Amniotic epithelial cell (primary cell): Measurements from ENCODE around the gene C1GALT1.

Experiments
- DNase-seq: peaks from one replicate; pipeline ENCODE4 v3.0.0-alpha.2; 2010; ENCODE audit warnings: low read depth

Gene C1GALT1

DNA sequence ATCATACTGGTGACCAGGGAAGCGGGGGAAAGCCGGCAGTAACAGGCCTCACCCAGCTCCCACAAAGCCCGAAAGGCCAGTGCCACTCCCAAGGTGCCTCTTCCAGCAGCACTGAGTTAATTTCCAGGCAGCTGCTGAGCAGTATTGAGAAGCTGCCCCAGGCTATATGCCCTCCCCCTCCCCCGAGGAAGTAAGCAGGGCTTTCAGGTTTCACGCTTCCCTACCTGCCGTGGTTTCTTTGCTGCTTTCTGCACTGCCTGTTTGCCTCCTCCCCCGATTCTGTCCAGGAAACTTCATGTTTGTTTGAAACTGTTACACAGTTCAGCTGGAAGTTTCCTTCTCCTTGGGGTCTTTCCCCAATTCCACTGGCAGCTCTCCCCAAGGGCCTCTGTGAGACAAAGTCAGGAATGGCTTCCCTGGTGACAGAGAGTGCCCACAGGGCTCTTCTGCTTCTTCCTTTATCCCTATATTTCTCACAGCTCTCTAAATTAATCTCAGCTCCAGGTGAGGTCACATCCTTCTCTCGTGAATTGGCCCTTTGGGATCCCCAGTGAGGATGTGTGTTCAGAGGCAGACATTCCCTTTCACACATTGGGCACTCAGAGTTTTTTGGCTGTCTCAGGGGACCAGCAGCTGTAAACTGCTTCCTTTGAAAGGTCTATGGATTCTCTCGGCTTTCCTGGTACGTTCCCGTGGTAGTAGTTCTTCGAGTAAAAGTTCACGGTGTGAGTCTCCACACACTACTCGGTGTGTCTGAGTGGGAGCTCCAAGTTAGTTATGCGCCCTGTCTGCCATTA, 19.4 kb downstream of the C1GALT1 start:
- no peak for DNase-seq

GRCh38 chr7:7202375-7202720, 20.0 kb downstream of the C1GALT1 start:
- no peak for DNase-seq

DNA sequence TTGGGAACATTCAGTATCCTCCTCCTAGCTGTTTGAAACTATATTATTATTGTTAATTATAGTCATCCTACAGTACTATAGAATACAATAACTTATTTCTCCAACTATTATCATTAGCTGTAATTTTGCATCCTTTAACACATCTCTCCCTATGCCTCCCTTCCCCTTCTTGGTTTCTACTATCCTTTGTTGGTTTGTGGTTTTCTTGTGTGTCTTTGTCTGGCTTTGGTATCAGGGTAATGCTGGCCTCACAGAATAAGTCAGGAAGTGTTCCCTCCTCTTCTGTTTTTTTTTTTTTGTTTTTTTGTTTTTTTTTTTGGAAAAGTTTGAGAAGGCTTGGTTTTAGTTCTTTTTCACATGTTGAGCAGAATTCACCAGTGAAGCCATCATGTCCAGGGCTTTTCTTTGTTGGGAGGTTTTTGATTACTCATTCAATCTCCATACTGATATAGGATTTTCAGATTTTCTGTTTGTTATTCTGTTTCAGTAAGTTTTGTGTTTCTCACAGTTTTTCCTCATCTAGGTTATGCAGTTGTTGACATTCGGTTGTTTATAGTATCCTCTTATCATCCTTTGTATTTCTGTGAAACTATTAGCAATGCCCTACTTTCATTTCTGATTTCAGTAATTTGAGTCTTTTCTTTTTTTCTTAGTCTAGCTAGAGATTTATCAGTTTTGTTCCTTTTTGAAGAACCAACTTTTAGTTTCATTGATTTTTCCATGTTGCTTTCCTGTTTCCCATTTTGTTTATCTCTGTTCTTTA, 21.6 kb downstream of the C1GALT1 start:
- peak; percentile 9 for DNase-seq

DNA sequence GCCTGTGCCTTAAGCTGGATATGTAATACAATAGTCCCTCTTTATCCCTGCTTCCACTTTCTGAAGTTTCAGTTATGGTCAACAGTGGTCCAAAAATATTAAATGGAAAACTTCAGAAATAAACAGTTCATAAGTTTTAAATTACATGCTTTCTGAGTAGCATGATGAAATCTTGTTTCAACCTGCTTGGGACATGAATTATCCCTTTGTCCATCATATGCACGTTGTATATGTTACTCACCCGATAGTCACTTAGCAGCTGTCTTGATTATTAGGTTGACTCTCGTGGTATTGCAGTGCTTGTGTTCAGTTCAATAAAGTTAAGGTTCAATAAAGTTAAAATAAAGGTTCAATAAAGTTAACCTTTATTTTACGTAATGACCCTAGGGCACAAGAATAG, 25.5 kb downstream of the C1GALT1 start:
- no peak for DNase-seq

DNA sequence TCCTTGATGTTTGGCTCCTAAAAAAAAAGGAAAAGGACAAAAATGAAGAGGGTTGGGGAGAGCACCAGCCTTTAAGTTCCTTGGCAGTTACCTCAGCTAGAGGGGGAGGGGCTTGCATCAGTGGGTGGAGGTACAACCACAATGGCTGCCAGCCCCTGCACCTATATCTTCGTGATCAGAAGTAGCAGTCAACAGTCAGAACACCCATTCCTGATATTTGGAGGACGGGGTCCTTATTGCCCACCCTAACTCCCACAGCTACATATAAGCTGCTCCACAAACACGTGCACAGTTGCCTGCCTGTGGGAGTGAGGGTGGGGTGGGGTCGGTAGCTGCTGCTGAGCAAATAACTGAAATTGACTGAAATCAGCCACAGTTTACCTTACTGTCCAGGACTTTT, 26.2 kb downstream of the C1GALT1 start:
- DNase-seq = no peak

GRCh38 chr7:7209412-7210050, 27.2 kb downstream of the C1GALT1 start:
- DNase-seq = no peak

DNA sequence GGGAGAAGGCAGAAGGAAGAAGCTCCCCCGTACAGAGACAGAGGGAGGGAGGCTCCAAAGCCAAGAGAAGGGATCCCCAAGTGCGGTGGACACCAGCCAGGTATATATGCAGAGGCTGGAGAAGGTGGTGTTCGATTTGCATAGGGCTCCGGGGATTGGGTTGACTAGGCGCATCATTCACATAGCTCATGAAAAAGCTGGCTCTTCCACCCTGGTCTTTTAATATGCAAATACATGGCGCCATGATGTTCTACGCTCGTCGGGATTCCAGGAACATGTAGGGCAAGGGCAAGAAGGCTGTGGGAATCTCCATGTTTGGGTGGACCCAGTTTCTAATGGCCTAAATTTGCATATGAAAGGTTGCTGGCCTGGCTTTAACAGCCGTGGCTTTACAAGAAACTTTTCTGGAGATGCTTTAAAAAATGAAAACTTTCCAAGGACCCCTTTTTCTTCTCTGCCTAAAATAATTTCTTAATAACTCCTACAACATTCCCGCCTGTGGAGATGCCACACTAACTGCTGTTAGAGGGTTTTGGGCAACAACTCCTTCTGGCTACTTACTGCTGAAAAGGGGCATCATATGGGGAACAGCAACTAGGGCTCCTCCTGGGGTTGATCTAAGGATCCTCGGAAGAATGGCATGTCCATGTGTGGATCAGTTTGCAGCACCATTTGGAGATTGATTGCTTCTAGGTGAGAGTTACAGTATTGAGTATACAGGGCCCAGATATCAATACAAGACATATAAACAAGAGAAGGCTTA, 28.3 kb downstream of the C1GALT1 start:
- DNase-seq = no peak

DNA sequence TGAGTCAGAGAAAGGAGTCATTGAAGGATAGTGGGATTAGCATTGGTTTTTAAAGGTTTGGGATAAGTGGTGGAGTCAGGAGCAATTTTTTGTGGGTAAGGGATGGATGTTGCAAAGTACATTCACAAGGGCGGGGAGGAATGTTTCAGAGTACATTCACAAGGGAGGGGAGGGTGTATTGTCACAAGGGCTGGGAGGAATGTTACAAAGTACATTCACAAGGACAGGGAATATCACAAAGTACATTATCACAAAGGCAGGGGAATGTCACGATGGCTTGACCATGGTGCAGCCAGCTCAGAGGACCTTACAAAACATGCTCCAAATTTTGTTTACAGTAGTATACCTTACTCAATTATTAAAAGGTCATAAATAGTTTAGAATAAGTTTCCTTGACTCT, 30.3 kb downstream of the C1GALT1 start:
- peak; percentile 69 for DNase-seq

- DNase-seq = no peak
These were observed 32.3 kb downstream of the C1GALT1 start for GRCh38 chr7:7214398-7215347.

DNA sequence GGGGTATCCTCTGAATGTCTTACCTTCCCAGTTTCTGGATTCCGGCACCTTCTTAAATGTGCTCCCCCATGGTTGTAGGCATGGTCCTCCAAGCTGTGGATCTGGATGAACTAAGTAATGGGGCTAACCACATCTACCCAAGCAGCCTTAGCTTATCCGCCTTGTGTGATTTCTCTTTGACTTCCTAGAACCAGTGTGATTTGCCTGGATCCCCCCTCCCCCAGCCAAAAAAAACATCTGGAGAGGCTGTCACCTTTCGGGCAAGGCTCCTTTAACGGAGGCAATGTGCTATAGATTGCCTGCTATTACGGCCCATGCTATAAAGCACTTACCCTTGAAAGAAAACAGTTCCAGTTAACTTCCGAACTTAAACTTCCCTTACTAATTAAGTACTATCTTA, 33.9 kb downstream of the C1GALT1 start:
- DNase-seq = no peak

DNA sequence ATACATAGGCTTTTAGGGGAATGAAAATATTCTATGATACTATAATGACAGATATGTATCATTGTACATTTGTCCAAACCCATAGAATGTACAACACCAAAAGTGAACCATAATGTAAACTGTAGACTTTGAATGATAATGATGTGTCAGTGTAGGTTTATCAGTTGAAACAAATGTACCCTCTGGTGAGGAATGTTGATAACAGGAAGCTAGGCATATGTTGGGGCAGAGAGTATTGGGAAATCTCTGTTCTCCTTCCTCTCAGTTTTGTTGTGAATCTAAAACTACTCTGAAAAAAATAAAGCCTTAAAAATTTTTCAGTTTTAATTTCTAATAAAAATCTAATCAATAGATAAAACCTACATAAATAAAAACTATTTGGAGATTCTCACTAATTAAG, 36.9 kb downstream of the C1GALT1 start:
- DNase-seq = peak; percentile 59

- peak; percentile 36 for DNase-seq
These were observed 38.5 kb downstream of the C1GALT1 start for GRCh38 chr7:7220821-7221220.

- DNase-seq = peak; percentile 95
These were observed 39.3 kb downstream of the C1GALT1 start for GRCh38 chr7:7221599-7222038.

- no peak for DNase-seq
These were observed 40.9 kb downstream of the C1GALT1 start for GRCh38 chr7:7223250-7223649.

GRCh38 chr7:7226407-7226806, 44.1 kb downstream of the C1GALT1 start:
- peak; percentile 48 for DNase-seq

- peak; percentile 11 for DNase-seq
These were observed 46.1 kb downstream of the C1GALT1 start for GRCh38 chr7:7228472-7228871.

DNA sequence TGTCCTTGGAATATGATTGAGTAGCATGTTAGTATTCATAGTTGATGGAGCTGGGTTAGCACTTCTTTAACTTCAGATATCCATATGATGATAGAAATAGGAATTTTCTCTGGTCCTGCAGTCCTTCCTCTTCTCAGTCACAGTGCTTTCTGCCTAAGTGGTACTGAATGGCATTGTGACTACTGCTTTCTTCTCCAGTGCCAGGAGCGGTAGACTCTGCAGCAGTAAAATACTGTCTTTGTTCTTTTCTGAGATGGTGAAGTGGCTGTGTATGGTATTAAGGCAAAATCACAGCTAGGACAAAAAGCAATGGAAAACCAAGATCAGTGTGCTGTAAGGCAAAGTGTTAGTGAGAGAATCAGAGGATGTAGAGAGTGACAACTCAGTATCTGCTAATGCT, 46.6 kb downstream of the C1GALT1 start:
- no peak for DNase-seq

GRCh38 chr7:7231000-7231399, 48.7 kb downstream of the C1GALT1 start:
- DNase-seq = peak; percentile 18

- no peak for DNase-seq
These were observed 49.5 kb downstream of the C1GALT1 start for GRCh38 chr7:7231865-7232264.

- DNase-seq = no peak
These were observed 53.0 kb downstream of the C1GALT1 start for GRCh38 chr7:7235347-7235746.

DNA sequence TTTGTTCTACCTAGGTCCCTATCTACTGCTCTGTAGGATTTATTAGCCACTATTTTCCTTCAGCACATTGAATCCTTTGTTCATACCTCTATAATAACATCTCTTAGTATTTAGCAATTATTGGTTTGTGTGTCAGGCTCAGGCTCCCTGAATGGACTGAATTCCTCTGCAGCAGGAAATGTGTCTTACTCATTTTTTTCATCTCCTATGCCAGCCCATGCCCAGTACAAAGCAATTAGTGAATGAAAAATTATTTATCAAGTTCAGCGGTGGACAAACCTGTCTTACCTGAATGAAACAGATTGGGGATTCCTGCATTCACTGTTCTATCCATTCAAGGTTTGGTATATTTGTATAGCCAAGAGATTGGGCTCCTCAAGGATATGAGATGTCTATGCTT, 53.7 kb downstream of the C1GALT1 start:
- DNase-seq = no peak
